Stimulated activated effector memory CD8-positive, alpha-beta T cell treated with anti-CD3 and anti-CD28 coated beads, Interleukin-12 subunit alpha, Interleukin-12 subunit beta, amount 100 ng/mL, for 72 hours (primary cell): ENCODE results near the gene RGPD8.
"Not testable (repeated sequence)": the region's sequence is repeated elsewhere in the genome, so short reads cannot be mapped to it uniquely, and the experiment has no call there.

Experiments
- ATAC-seq: fragments of 150-1000 bp; cut with Tn5 transposase; 2 replicates; pipeline ENCODE4 v1.10.0; 2021
- DNase-seq, 2 donors: peaks; one replicate each; pipeline ENCODE4 v3.0.0; 2021 to 2022; ENCODE audit warnings: low spot score in 2 of 2
- H3K27ac Mint-ChIP-seq: one replicate; pipeline ENCODE4 v1.8.0; 2022; ENCODE audit warnings: mild to moderate bottlenecking, mixed read lengths
- H3K36me3 Mint-ChIP-seq: one replicate; pipeline ENCODE4 v1.8.0; 2022; ENCODE audit warnings: mild to moderate bottlenecking, mixed read lengths
- H3K4me1 Mint-ChIP-seq: one replicate; pipeline ENCODE4 v1.8.0; 2022; ENCODE audit warnings: mixed read lengths
- H3K4me3 Mint-ChIP-seq: one replicate; pipeline ENCODE4 v1.8.0; 2022; ENCODE audit warnings: mild to moderate bottlenecking, mixed read lengths
- H3K9me3 Mint-ChIP-seq: one replicate; pipeline ENCODE4 v1.8.0; 2022; ENCODE audit warnings: mixed read lengths

Gene RGPD8

DNA sequence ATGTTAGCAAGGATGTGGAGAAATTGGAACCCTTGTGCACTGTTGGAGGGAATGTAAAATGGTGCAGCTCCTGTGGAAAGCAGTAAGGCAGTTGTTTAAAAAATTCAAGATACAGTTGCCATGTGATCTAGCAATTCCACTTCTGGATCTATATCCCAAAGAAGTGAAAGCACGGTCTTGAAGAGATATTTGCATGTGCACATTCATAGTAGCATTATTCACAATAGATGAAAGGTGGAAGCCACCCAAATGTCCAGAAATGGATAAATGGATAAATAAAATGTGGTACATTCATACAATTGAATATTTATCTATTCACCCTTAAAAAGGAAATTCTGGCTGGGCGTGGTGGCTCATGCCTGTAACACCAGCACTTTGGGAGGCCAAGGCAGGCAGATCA is 79.1 kb downstream of the RGPD8 start:
- not testable (repeated sequence) for ATAC-seq, H3K27ac Mint-ChIP-seq

GRCh38 chr2:112352809-112353603 is 80.4 kb downstream of the RGPD8 start:
- not testable (repeated sequence) for DNase-seq, H3K4me1 Mint-ChIP-seq, H3K4me3 Mint-ChIP-seq, H3K9me3 Mint-ChIP-seq, H3K36me3 Mint-ChIP-seq, ATAC-seq
- H3K27ac Mint-ChIP-seq = peak overlapping the region; percentile 3

More for the DNA sequence above, 79.1 kb downstream of the RGPD8 start:
- not testable (repeated sequence) for H3K9me3 Mint-ChIP-seq, H3K36me3 Mint-ChIP-seq, H3K4me1 Mint-ChIP-seq, H3K4me3 Mint-ChIP-seq, DNase-seq

- ATAC-seq, H3K4me1 Mint-ChIP-seq, H3K36me3 Mint-ChIP-seq, DNase-seq, H3K9me3 Mint-ChIP-seq, H3K4me3 Mint-ChIP-seq: not testable (repeated sequence)
- H3K27ac Mint-ChIP-seq = peak overlapping the region; percentile 3
Observed at GRCh38 chr2:112352292-112352691, 81.2 kb downstream of the RGPD8 start.

- DNase-seq = no peak
- peak overlapping the region; percentile 40 for H3K27ac Mint-ChIP-seq
- no peak for ATAC-seq
Observed at GRCh38 chr2:112345030-112346027, 88.1 kb downstream of the RGPD8 start.

GRCh38 chr2:112343827-112344585 is 89.4 kb downstream of the RGPD8 start:
- Mint-ChIP-seq H3K27ac (no peak overlapping the region), H3K4me1 (peaks cover 6% of the 10 kb centered on the region), H3K4me3 (no peak overlapping the region), H3K36me3 (peaks cover 6% of the 10 kb centered on the region), H3K9me3 (no peaks in the 10 kb centered on the region)
- ATAC-seq = peak; percentile 54
- no peak for DNase-seq

More at GRCh38 chr2:112345030-112346027, 88.1 kb downstream of the RGPD8 start:
- H3K36me3 Mint-ChIP-seq = peaks cover 6% of the 10 kb centered on the region
- no peaks in the 10 kb centered on the region for H3K9me3 Mint-ChIP-seq
- peaks cover 6% of the 10 kb centered on the region for H3K4me1 Mint-ChIP-seq
- no peak overlapping the region for H3K4me3 Mint-ChIP-seq

- H3K4me1 Mint-ChIP-seq = peaks cover 6% of the 10 kb centered on the region
- H3K36me3 Mint-ChIP-seq = peaks cover 6% of the 10 kb centered on the region
- ATAC-seq (no peak), DNase-seq (no peak)
- no peaks in the 10 kb centered on the region for H3K9me3 Mint-ChIP-seq
- no peak overlapping the region for H3K27ac Mint-ChIP-seq
- no peak overlapping the region for H3K4me3 Mint-ChIP-seq
Observed at GRCh38 chr2:112342067-112342550, 91.3 kb downstream of the RGPD8 start.

GRCh38 chr2:112340475-112341267 is 92.8 kb downstream of the RGPD8 start:
- H3K27ac Mint-ChIP-seq = no peak overlapping the region
- DNase-seq = no peak
- no peak overlapping the region for H3K4me3 Mint-ChIP-seq
- H3K9me3 Mint-ChIP-seq = no peaks in the 10 kb centered on the region
- ATAC-seq = no peak
- peaks cover 2% of the 10 kb centered on the region for H3K36me3 Mint-ChIP-seq
- peaks cover 6% of the 10 kb centered on the region for H3K4me1 Mint-ChIP-seq

- no peaks in the 10 kb centered on the region for H3K9me3 Mint-ChIP-seq
- H3K4me1 Mint-ChIP-seq = peaks cover 6% of the 10 kb centered on the region
- H3K27ac Mint-ChIP-seq = no peak overlapping the region
- no peak for DNase-seq
- ATAC-seq = no peak
- H3K4me3 Mint-ChIP-seq = no peak overlapping the region
- H3K36me3 Mint-ChIP-seq = no peaks in the 10 kb centered on the region
Observed at GRCh38 chr2:112339986-112340385, 93.5 kb downstream of the RGPD8 start.

- Mint-ChIP-seq H3K36me3 (no peaks in the 10 kb centered on the region), H3K9me3 (no peaks in the 10 kb centered on the region), H3K27ac (no peak overlapping the region), H3K4me3 (no peak overlapping the region), H3K4me1 (no peaks in the 10 kb centered on the region)
- ATAC-seq (no peak), DNase-seq (no peak)
Observed at GRCh38 chr2:112335600-112335999, 97.8 kb downstream of the RGPD8 start.

- H3K4me1 Mint-ChIP-seq = no peaks in the 10 kb centered on the region
- no peaks in the 10 kb centered on the region for H3K9me3 Mint-ChIP-seq
- DNase-seq (no peak), ATAC-seq (no peak)
- peaks cover 9% of the 10 kb centered on the region for H3K36me3 Mint-ChIP-seq
- no peak overlapping the region for H3K4me3 Mint-ChIP-seq
- no peak overlapping the region for H3K27ac Mint-ChIP-seq
Observed at GRCh38 chr2:112332123-112332696, 101.2 kb downstream of the RGPD8 start.

DNA sequence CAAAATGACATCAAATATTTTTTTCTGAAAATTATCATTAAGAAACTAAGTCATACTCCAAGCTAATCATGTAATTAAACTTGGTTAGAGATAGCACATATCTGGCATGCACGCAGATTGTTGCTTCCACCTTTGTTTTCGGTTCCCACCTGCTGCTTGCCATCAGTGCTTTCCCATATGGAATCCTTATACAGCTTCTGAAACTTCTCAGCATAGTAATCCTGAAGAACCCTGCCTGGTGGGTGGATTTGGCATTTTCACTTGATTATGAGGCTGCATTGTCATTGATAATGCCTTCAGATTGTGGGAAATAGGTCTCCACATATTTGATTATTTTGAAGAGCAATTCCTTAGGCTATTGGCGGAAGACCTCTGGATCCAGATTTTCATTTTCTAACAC is 110.5 kb downstream of the RGPD8 start:
- ATAC-seq = no peak
- Mint-ChIP-seq H3K36me3 (peaks cover 27% of the 10 kb centered on the region), H3K4me1 (no peaks in the 10 kb centered on the region), H3K27ac (no peak overlapping the region), H3K4me3 (no peak overlapping the region), H3K9me3 (no peaks in the 10 kb centered on the region)
- no peak for DNase-seq

GRCh38 chr2:112321375-112322320 is 111.8 kb downstream of the RGPD8 start:
- H3K9me3 Mint-ChIP-seq = no peaks in the 10 kb centered on the region
- peaks cover 31% of the 10 kb centered on the region for H3K36me3 Mint-ChIP-seq

More at GRCh38 chr2:112321375-112322320, 111.8 kb downstream of the RGPD8 start:
- DNase-seq (no peak), ATAC-seq (no peak)
- no peak overlapping the region for H3K4me3 Mint-ChIP-seq
- no peak overlapping the region for H3K27ac Mint-ChIP-seq
- no peaks in the 10 kb centered on the region for H3K4me1 Mint-ChIP-seq
